Measurements from ENCODE around the gene UBE2I.

- TF ChIP-seq CTCF (IDR thresholded peaks at IDR 0.05), result peak in 1 of 5 experiments; percentile 10
- no peak for TF ChIP-seq EP300 (IDR thresholded peaks at IDR 0.05; ENCODE audit: low read depth)
- TF ChIP-seq POLR2AphosphoS5 (IDR thresholded peaks at IDR 0.05), result peak in 1 of 3 donors; percentile 17
Measured at GRCh38 chr16:1343428-1344242, 34.2 kb downstream of the UBE2I start.

Measured in transverse colon (tissue), 4 donors.